Stimulated activated CD4-positive, alpha-beta T cell treated with anti-CD3 and anti-CD28 coated beads, Interleukin-1b, Interleukin-23, amount 100 ng/mL, for 48 hours (primary cell): ENCODE results near the gene PTK6.

Experiments
- DNase-seq: peaks from one replicate; pipeline ENCODE4 v3.0.0-alpha.2; 2020

The PTK6 gene

GRCh38 chr20:63542696-63543095, 5.5 kb upstream of the PTK6 start:
- DNase-seq, result no peak

GRCh38 chr20:63542031-63542559, 4.9 kb upstream of the PTK6 start:
- DNase-seq, result no peak

- DNase-seq, result no peak
These were observed 4.2 kb upstream of the PTK6 start for GRCh38 chr20:63541371-63541770.

GRCh38 chr20:63540417-63541186, 3.4 kb upstream of the PTK6 start:
- DNase-seq, result peak; percentile 39

DNA sequence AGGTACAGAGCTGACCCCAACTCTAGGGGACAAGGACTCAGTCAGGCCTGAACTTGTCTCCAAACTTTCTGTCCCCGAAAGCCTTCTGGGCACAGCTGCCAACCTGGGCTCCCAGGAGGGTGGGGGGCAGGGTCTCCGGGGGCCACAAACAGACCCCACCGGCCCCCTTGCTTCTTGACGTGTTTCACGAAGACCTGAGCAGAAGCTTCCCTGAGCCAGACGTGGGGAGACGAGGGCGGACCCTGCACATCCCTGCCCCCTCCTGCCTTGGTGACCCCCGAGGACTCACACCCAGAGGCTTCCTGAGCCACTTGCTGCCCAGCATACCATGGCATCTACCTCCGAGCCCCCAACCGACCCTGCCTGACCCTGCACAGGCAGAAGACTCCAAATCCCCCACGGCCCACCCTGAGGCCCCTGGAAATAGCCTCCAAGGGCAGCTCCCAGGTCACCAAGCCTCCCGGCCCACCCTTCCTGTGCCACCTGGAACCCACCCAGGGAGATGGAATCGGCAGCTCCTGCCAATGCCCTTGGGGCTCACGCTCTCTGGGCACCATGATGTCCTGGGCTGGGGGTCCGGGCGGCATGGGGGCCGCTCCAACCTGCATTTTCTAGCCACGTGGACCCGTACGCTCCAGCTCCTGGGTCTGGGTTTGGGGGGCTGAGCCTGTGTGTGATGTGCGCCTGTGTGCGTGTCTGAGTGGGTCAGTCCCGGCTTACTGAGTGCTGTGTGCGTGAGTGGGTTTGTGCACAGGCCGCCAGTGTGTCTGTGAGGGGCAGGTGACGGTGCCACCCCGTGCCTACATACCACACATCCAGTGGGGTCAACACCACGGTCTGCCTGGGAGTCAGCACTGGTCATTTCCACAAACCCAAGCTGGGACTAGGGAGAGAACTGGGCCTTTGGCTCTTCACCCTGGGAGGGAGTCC, 2.5 kb upstream of the PTK6 start:
- DNase-seq, result no peak

GRCh38 chr20:63539092-63539430, 1.9 kb upstream of the PTK6 start:
- DNase-seq, result no peak

DNA sequence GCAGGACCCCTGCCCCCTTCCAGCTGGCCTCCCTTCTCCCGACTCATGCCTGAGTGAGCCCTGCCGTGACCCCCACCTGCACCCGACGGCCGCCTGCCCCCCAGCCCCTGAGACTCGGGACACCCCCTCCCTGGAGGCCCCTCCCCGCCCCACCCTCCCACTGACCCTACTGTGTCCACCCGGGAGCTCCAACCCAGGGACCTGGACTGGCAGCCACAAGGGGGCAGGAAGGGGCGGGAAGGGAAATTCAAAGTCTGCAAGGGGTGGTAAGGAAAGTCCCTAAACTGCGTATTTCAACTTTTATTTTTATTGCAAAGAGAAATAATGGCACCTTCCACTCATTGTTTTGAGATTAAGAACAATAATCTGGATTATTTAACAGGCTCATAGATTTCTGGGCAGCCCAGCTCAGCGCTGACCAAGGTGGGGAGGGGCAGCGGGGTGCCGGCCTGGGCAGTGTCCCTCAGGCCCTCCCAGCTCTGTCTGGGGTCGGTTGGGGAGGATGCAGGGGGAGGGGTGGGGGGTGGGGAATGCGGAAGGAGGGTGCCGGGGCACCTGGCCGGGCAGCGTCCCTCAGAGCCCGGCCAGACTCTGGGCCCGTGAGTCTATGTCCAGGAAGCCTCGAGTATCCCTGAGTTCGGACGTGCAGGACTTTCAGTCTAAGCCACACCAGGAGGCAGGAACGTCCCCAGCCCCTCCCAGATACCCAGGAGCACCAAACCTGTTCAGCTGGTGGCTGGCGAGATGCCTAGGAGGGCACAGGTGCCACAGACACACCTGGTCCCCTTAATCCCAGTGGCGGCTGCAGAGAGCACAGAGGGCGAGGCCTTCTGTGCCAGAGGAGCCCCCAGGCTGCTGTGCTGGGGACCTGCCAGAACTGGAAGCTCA, 1.3 kb upstream of the PTK6 start:
- no peak for DNase-seq

- DNase-seq, result peak; percentile 96
These were observed 488 bp upstream of the PTK6 start for GRCh38 chr20:63537525-63538203.

GRCh38 chr20:63536241-63536977, 767 bp downstream of the PTK6 start:
- DNase-seq, result no peak

DNA sequence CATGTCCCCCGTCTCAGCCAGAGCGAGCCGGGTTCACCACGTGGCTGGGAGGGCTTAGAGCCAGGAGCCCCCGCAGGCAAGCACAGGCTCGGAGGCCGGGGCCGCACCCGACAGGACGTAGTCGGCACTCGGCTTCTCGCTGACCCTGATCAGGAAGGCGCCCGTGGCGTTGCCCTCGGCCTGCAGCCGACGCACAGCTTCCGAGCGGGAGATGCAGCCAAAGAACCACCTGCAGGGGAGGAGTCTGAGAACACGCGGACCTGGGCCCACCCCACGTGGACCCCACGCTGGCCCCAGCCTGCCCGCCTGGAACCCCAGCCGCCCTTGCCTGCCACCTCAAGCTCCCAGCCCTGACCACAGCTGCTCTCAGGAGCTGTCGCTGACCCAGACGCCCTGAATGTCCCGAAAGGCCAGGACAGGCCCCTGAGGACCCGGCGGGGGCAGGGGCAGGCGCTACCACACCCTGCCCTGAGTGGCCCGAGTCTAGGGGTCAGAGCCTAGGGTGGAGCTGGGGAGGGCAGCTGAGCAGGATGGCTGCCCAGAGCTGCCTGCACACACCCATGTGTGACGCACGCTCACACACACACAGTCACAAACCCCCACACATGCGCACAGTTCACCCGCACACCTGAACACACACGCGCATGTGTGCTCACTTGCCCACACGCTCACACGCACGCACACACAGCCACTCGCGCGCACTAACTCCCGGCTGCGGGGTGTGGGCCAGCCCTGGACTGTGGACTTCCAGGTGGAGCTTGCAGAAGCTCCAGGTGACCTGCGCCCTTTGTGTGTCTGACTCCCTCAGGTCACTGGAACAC, 2.1 kb downstream of the PTK6 start:
- no peak for DNase-seq

GRCh38 chr20:63534427-63534830, 2.7 kb downstream of the PTK6 start:
- DNase-seq, result no peak

DNA sequence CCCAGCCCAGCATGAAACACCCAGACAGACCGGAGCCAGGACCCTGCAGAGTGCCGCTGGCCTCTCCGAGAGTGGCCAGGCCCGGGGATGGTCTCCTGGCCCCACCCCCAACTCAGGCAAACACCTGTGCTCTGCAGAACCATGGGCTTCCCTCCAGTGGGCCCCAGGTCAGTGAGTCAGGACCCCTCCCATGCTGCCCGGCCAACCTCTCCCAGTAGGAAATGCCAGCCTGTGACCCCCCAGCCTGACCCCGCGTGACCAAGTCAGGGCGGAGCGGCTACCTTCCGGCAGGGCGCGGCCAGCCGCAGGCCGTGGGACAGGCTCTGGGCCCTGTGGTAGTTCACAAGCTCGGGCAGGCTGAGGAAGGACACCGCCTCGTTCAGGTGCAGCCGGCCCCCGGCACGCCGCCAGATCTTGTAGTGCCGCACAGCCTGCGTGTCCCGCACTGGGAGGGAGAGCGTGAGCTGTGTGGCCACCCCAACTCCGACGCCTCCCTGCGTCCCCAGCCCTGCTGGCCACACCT, 3.2 kb downstream of the PTK6 start:
- no peak for DNase-seq

- no peak for DNase-seq
These were observed 3.8 kb downstream of the PTK6 start for GRCh38 chr20:63533388-63533787.

DNA sequence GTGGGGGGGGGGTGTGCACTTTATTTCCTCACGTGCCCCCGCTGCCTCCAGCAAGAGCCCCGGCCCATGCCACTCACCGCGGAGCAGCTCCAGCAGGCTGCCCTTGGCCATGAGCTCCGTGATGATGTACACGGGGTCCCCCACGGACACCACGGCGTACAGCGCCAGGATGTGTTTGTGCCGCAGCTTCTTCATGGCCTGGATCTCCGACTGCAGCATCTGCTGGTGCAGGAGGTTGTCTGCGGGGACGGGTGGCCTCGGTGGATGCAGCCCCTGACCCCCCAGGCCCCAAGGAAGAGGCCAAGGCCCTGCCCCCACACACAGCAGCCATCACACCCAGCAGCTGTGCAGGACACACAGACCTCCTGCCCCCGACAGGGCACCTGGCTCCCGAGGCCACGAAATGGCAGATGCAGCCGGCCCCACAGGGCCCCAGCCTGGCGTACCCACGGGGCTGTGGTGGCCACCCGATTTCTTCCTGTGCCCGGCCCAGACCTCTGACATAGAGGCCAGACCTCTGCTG, 4.7 kb downstream of the PTK6 start:
- no peak for DNase-seq

GRCh38 chr20:63531686-63532448, 5.3 kb downstream of the PTK6 start:
- DNase-seq, result no peak

DNA sequence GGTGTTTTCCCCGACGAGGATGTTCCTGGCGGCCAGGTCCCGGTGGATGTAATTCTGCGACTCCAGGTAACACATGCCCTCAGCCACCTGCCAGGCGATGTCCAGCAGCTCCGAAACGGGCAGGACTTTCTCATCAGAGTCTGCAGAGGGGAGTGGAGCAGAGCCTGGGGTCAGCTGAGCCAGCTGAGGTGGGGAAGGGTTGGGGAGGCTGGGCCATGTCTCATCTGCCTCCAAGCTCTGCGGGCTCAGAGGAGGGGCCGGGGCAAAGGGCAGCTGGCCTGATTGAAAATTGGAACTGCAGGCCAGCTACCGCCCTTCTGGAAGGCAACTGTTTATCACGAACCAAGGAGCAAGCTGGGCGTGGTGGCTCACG, 6.4 kb downstream of the PTK6 start:
- DNase-seq, result no peak

- DNase-seq, result no peak
These were observed 7.1 kb downstream of the PTK6 start for GRCh38 chr20:63529861-63530787.

DNA sequence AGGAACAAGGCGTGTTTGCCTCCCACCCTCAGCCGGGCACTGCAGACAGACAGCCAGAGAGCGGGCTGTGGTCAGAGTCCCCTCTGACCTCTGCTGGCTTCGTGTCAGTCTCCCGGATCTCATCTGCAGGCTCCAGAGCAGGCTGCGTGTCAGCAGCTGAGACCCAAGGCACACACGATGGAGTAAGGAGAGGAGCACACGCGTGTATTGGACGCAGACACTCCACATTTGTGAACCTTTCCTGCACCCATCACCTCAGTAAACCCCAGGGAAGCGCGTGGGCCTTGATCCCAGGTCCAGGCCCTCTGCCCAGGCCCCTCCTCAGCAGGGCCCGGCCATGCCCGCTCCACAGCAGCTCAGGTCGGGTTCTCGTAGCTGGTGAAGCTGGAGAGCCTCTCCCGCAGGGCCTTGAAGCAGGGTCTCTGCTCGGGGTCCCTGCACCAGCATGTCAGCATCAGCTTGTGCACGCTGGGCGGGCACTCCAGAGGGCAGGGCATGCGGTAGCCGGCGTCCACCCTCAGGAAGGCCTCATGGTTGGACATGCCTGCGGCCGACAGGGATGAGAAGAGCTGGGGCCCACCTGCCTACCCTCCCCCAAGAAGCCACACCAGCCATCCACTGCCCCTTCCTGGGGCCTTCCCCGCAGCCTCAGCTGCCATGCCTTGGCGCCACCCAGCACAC, 7.9 kb downstream of the PTK6 start:
- DNase-seq, result no peak
